Chondrocyte (in vitro differentiated cells): Measurements from ENCODE around the gene ARHGEF33. TPM values are rescaled to one million over a fixed set of nuclear protein-coding genes. Genes with fewer than 3 reads are reported as not detected.
A peak's percentile ranks its signal among the peaks of the same experiment; 100 is the strongest.

Experiments
- DNase-seq: peaks from one replicate; pipeline ENCODE4 v3.0.0; 2021; ENCODE audit warnings: mixed read lengths, low spot score
- H3K27ac Mint-ChIP-seq: one replicate; pipeline ENCODE4 v1.8.0; 2021; ENCODE audit warnings: mild to moderate bottlenecking, moderate library complexity, mixed read lengths; ENCODE audit not compliant: unreplicated experiment
- H3K27me3 Mint-ChIP-seq: 2 replicates; pipeline ENCODE4 v1.8.0; 2021; ENCODE audit warnings: low read depth, mixed read lengths
- H3K36me3 Mint-ChIP-seq: 2 replicates; pipeline ENCODE4 v1.8.0; 2021; ENCODE audit warnings: low read depth, mixed read lengths
- H3K4me1 Mint-ChIP-seq: 2 replicates; pipeline ENCODE4 v1.8.0; 2021; ENCODE audit warnings: low read depth, mild to moderate bottlenecking, mixed read lengths
- H3K4me3 Mint-ChIP-seq: one replicate; pipeline ENCODE4 v1.8.0; 2021; ENCODE audit warnings: mild to moderate bottlenecking, moderate library complexity, mixed read lengths; ENCODE audit not compliant: unreplicated experiment
- H3K9me3 Mint-ChIP-seq: 2 replicates; pipeline ENCODE4 v1.8.0; 2021; ENCODE audit warnings: low read depth, mixed read lengths
- total RNA-seq: library from RNA; stranded (reverse); gene quantifications from 3 replicates; pipeline ENCODE4 v1.2.1, GENCODE V29; 2021
- TF ChIP-seq, protein P1 (sequence below): fragments of 200-600 bp; sonication (generic); IDR thresholded peaks from 2 replicates; pipeline ENCODE4 v1.5.0; 2021; ENCODE audit warnings: antibody characterized with exemption, mild to moderate bottlenecking, moderate library complexity

The ARHGEF33 gene
- total RNA-seq, 1 donor from 2014 or later = 0.87 TPM

DNA sequence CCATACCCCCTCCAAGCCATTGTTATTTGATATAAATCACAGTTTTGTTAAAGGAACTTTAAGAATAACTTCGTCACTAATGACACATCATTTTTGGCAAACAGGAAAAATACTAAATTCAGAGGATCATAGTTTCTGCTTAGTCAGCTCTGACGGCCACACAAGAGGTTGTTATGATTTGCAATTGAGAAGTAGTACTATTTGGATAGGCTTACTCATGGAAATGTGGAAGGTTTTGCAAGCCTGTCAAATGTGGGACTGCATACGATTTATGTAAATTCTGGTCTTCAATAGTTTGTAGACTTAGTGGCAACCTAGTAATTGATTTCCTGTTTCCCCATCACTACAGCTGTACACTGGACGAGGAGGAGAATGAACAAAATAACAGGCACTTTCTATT, 108.1 kb downstream of the ARHGEF33 start:
- Mint-ChIP-seq H3K36me3 (peaks cover 19% of the 10 kb centered on the region), H3K27me3 (no peaks in the 10 kb centered on the region), H3K27ac (peak overlapping the region; percentile 81), H3K4me1 (peaks cover 14% of the 10 kb centered on the region), H3K4me3 (no peak overlapping the region), H3K9me3 (no peaks in the 10 kb centered on the region)
- TF ChIP-seq, protein P1, sequence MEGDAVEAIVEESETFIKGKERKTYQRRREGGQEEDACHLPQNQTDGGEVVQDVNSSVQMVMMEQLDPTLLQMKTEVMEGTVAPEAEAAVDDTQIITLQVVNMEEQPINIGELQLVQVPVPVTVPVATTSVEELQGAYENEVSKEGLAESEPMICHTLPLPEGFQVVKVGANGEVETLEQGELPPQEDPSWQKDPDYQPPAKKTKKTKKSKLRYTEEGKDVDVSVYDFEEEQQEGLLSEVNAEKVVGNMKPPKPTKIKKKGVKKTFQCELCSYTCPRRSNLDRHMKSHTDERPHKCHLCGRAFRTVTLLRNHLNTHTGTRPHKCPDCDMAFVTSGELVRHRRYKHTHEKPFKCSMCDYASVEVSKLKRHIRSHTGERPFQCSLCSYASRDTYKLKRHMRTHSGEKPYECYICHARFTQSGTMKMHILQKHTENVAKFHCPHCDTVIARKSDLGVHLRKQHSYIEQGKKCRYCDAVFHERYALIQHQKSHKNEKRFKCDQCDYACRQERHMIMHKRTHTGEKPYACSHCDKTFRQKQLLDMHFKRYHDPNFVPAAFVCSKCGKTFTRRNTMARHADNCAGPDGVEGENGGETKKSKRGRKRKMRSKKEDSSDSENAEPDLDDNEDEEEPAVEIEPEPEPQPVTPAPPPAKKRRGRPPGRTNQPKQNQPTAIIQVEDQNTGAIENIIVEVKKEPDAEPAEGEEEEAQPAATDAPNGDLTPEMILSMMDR = no peak
- DNase-seq = no peak

DNA sequence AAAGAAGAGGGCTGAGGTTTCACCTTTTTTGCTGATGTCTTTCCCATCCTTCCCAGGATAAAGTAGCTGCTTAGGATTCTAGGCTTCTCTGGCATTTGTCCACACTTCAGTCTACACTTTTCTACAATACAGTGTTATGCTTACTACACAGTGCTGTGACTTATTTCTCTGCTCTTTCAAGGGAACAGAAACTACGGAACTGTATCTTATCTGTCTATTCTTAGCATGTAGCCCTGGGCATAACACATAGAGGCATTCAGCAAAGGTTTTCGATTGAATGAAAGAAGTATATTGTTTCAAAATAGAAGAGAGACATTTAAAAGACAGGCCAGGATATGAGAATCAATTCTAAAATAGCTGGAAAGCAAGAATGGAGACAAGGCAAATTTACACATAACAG, 110.9 kb downstream of the ARHGEF33 start:
- Mint-ChIP-seq H3K4me3 (no peak overlapping the region), H3K27ac (peak overlapping the region; percentile 27), H3K9me3 (no peaks in the 10 kb centered on the region), H3K4me1 (peaks cover 17% of the 10 kb centered on the region), H3K36me3 (peaks cover 16% of the 10 kb centered on the region), H3K27me3 (no peaks in the 10 kb centered on the region)
- DNase-seq = no peak
- TF ChIP-seq, protein P1 = no peak

DNA sequence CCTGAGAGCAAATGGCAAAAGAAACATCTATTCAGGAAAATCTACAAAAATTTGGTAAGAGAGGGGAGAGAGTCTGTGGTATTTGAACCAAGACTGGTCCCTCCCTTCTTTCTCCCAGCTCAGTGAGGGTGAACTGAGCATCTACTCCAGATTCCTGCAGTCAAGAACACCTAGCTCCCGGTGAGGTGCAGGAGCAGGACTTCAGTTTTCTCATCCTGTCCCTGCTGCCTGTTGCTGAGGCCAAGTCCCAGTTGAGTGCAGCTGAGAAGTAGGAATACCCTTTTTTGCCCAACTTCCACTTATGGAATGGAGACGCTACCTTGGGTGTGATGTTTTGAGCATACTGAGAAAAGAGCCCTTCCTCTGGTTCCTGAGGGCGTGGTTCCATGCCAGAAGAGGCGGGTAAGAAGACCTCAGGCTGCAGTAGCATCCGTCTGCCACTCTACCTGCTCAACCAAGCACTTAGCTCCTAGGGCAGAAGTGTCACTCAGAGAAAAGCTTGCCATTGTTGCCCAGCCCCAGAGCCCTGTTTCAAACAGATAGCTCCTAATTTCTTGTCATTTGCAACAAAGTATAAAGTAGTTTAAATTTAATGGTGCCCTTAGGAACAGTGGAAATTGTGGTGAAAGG, 118.3 kb downstream of the ARHGEF33 start:
- no peak overlapping the region for H3K4me3 Mint-ChIP-seq

DNA sequence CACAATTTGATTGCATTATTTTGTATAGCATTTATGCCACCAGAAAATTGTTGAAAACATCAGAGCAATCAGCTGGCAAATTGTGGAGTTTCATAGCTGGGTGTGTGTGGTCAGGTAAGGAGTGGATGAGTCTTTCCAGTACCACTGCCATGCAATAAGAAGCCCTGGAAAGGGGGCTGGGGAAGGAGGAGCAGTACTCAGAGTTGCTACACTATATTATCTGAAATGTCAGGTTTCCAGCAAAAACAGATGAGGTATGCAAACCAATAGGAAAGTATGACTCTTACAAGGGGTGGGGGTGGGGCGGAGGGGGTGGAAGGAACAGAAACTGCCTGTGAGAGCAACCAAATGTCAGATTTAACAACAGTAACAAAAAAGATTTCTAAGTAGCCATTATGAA, 119.0 kb downstream of the ARHGEF33 start:
- no peak for DNase-seq
- Mint-ChIP-seq H3K9me3 (no peaks in the 10 kb centered on the region), H3K4me3 (no peak overlapping the region), H3K4me1 (peaks cover 9% of the 10 kb centered on the region), H3K36me3 (peaks cover 30% of the 10 kb centered on the region), H3K27me3 (no peaks in the 10 kb centered on the region), H3K27ac (no peak overlapping the region)
- TF ChIP-seq, protein P1 = no peak

More for the DNA sequence above, 118.3 kb downstream of the ARHGEF33 start:
- Mint-ChIP-seq H3K9me3 (no peaks in the 10 kb centered on the region), H3K27me3 (no peaks in the 10 kb centered on the region), H3K4me1 (peaks cover 9% of the 10 kb centered on the region), H3K36me3 (peaks cover 25% of the 10 kb centered on the region), H3K27ac (no peak overlapping the region)
- DNase-seq = no peak
- TF ChIP-seq, protein P1 = no peak

DNA sequence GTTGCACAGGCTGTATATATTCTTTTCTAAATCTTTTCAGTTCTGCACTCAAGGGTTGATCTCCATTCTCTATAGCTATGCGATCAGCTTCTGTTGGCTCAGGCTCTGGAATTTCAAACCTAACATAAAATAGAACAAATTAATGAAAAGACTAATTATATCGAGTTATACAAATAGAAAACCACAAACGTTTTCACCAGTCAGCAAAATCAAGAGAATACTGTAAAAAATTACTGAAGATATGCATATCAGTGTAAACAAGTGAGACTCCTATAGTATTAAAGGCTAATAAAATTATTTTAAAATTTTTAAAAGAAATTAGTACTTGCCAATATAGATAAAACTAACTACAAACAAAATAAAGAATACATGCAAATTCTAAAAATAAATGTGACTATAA, 124.2 kb downstream of the ARHGEF33 start:
- DNase-seq = no peak
- Mint-ChIP-seq H3K36me3 (peaks cover 18% of the 10 kb centered on the region), H3K4me3 (no peak overlapping the region), H3K27me3 (no peaks in the 10 kb centered on the region), H3K9me3 (no peaks in the 10 kb centered on the region), H3K4me1 (peaks cover 17% of the 10 kb centered on the region), H3K27ac (no peak overlapping the region)
- TF ChIP-seq, protein P1 = no peak
